SK-N-SH (cell line): Measurements from ENCODE around the gene PDLIM4. TPM values are rescaled to one million over a fixed set of nuclear protein-coding genes. Genes with fewer than 3 reads are reported as not detected.
A peak's percentile ranks its signal among the peaks of the same experiment; 100 is the strongest.

ENCODE experiments used
- FOSL2 ChIP-seq: IDR thresholded peaks from 2 replicates; pipeline ENCODE4 v1.4.0; 2012; ENCODE audit warnings: low read depth, mild to moderate bottlenecking, moderate library complexity, borderline replicate concordance
- GABPA ChIP-seq: IDR thresholded peaks from 2 replicates; pipeline ENCODE4 v1.4.0; 2012; ENCODE audit warnings: low read depth, mild to moderate bottlenecking
- JUND ChIP-seq: IDR thresholded peaks from 2 replicates; pipeline ENCODE4 v1.4.0; 2012
- NRF1 ChIP-seq: IDR thresholded peaks from 2 replicates; pipeline ENCODE4 v1.6.1; 2012; ENCODE audit warnings: low read depth, mild to moderate bottlenecking, low read length
- RAD21 ChIP-seq: IDR thresholded peaks from 2 replicates; pipeline ENCODE4 v1.6.1; 2012; ENCODE audit warnings: mild to moderate bottlenecking, low read length
- RCOR1 ChIP-seq: fragments of 150-350 bp; IDR thresholded peaks from 2 replicates; pipeline ENCODE4 v1.6.1; 2017; ENCODE audit warnings: antibody characterized with exemption, low read length
- RFX5 ChIP-seq: IDR thresholded peaks from 2 replicates; pipeline ENCODE4 v1.6.1; 2012; ENCODE audit warnings: mild to moderate bottlenecking, improper control_type of control experiment, low read length
- RXRA ChIP-seq: IDR thresholded peaks from 2 replicates; pipeline ENCODE4 v1.4.0; 2012; ENCODE audit warnings: low read depth, mild to moderate bottlenecking, borderline replicate concordance
- SMC3 ChIP-seq: IDR thresholded peaks from 2 replicates; pipeline ENCODE4 v1.6.1; 2012; ENCODE audit warnings: low read depth, low read length, improper control_type of control experiment
- TEAD4 ChIP-seq: IDR thresholded peaks from 2 replicates; pipeline ENCODE4 v1.4.0; 2012; ENCODE audit warnings: mild to moderate bottlenecking, borderline replicate concordance; ENCODE audit not compliant: insufficient read depth
- YY1 ChIP-seq: IDR thresholded peaks from 2 replicates; pipeline ENCODE4 v1.4.0; 2012; ENCODE audit warnings: low read depth, mild to moderate bottlenecking
- polyA plus RNA-seq, 3 experiments: library from polyadenylated mRNA; depleted of rRNA; stranded (reverse); fragments of >200 nt; gene quantifications; 2 replicates each; pipeline ENCODE4 v1.2.3, GENCODE V29; 2012
- TF ChIP-seq, protein P1 (sequence below): IDR thresholded peaks from 2 replicates; pipeline ENCODE4 v1.6.1; 2012; ENCODE audit warnings: mild to moderate bottlenecking, low read depth, low read length, moderate library complexity
- TF ChIP-seq, protein P2 (sequence below): fragments of 150-350 bp; IDR thresholded peaks from 2 replicates; pipeline ENCODE4 v1.6.1; 2017; ENCODE audit warnings: antibody characterized with exemption, low read length, low read depth, borderline replicate concordance
- TF ChIP-seq, protein P3 (sequence below): IDR thresholded peaks from 2 replicates; pipeline ENCODE4; 2012
- TF ChIP-seq, protein P4 (sequence below): IDR thresholded peaks from 2 replicates; pipeline ENCODE4 v1.4.0; 2012; ENCODE audit warnings: low read depth, borderline replicate concordance
- TF ChIP-seq, protein P5 (sequence below): IDR thresholded peaks from 2 replicates; pipeline ENCODE4 v1.4.0; 2012; ENCODE audit warnings: low read depth
- TF ChIP-seq, protein P6 (sequence below): IDR thresholded peaks from 2 replicates; pipeline ENCODE4 v1.4.0; 2012; ENCODE audit warnings: low read depth, borderline replicate concordance

Gene PDLIM4
- polyA plus RNA-seq, 1 of the 3 experiments (the other 2 are of a cell fraction), result 57.1 TPM

DNA sequence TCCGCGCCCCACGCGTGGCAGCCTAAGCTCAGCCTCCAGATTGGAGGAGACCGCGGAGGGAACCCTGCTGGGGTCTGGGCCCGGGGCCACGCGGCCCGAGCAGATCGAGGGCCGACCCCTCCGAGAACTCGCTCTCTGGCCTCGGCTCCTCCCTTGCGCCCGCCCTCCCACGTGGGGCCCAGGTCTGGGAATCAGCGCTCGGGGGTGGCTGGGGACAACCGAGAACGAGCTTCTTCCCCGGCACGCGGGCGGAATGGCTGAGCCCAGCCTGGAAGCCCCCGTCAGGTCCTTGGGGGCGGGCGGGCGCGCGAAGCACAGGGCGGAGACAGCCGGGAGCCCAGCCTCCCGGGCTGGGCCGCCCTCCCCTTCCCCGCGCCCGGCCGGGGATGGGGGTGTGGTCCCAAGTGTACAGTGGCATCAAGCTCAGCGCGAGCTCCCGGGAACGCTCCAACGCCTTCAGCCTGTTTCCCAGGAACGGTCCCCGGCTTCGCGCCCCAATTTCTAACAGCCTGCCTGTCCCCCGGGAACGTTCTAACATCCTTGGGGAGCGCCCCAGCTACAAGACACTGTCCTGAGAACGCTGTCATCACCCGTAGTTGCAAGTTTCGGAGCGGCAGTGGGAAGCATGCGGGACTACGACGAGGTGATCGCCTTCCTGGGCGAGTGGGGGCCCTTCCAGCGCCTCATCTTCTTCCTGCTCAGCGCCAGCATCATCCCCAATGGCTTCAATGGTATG, 36.7 kb downstream of the PDLIM4 start, which contains the start of gene SLC22A4 (continued):
- TF ChIP-seq, protein P1, sequence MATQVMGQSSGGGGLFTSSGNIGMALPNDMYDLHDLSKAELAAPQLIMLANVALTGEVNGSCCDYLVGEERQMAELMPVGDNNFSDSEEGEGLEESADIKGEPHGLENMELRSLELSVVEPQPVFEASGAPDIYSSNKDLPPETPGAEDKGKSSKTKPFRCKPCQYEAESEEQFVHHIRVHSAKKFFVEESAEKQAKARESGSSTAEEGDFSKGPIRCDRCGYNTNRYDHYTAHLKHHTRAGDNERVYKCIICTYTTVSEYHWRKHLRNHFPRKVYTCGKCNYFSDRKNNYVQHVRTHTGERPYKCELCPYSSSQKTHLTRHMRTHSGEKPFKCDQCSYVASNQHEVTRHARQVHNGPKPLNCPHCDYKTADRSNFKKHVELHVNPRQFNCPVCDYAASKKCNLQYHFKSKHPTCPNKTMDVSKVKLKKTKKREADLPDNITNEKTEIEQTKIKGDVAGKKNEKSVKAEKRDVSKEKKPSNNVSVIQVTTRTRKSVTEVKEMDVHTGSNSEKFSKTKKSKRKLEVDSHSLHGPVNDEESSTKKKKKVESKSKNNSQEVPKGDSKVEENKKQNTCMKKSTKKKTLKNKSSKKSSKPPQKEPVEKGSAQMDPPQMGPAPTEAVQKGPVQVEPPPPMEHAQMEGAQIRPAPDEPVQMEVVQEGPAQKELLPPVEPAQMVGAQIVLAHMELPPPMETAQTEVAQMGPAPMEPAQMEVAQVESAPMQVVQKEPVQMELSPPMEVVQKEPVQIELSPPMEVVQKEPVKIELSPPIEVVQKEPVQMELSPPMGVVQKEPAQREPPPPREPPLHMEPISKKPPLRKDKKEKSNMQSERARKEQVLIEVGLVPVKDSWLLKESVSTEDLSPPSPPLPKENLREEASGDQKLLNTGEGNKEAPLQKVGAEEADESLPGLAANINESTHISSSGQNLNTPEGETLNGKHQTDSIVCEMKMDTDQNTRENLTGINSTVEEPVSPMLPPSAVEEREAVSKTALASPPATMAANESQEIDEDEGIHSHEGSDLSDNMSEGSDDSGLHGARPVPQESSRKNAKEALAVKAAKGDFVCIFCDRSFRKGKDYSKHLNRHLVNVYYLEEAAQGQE, result peak; percentile 22
- TF ChIP-seq NRF1 (no peak), FOSL2 (no peak), RCOR1 (no peak), SMC3 (no peak), RFX5 (no peak), GABPA (no peak), TEAD4 (no peak), RAD21 (0 out of 2 replicates have a peak, but pooled peaks have one; percentile 1), JUND (no peak), YY1 (no peak), RXRA (no peak)
- TF ChIP-seq, protein P2, sequence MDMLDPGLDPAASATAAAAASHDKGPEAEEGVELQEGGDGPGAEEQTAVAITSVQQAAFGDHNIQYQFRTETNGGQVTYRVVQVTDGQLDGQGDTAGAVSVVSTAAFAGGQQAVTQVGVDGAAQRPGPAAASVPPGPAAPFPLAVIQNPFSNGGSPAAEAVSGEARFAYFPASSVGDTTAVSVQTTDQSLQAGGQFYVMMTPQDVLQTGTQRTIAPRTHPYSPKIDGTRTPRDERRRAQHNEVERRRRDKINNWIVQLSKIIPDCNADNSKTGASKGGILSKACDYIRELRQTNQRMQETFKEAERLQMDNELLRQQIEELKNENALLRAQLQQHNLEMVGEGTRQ, result peak; percentile 55; the same call in 1 of the 2 replicates
- TF ChIP-seq, protein P3, sequence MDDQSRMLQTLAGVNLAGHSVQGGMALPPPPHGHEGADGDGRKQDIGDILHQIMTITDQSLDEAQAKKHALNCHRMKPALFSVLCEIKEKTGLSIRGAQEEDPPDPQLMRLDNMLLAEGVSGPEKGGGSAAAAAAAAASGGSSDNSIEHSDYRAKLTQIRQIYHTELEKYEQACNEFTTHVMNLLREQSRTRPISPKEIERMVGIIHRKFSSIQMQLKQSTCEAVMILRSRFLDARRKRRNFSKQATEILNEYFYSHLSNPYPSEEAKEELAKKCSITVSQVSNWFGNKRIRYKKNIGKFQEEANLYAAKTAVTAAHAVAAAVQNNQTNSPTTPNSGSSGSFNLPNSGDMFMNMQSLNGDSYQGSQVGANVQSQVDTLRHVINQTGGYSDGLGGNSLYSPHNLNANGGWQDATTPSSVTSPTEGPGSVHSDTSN, result no peak
- TF ChIP-seq, protein P4, sequence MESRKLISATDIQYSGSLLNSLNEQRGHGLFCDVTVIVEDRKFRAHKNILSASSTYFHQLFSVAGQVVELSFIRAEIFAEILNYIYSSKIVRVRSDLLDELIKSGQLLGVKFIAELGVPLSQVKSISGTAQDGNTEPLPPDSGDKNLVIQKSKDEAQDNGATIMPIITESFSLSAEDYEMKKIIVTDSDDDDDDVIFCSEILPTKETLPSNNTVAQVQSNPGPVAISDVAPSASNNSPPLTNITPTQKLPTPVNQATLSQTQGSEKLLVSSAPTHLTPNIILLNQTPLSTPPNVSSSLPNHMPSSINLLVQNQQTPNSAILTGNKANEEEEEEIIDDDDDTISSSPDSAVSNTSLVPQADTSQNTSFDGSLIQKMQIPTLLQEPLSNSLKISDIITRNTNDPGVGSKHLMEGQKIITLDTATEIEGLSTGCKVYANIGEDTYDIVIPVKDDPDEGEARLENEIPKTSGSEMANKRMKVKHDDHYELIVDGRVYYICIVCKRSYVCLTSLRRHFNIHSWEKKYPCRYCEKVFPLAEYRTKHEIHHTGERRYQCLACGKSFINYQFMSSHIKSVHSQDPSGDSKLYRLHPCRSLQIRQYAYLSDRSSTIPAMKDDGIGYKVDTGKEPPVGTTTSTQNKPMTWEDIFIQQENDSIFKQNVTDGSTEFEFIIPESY, result no peak
- TF ChIP-seq, protein P5, sequence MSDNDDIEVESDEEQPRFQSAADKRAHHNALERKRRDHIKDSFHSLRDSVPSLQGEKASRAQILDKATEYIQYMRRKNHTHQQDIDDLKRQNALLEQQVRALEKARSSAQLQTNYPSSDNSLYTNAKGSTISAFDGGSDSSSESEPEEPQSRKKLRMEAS, result peak; percentile 84
- TF ChIP-seq, protein P6, sequence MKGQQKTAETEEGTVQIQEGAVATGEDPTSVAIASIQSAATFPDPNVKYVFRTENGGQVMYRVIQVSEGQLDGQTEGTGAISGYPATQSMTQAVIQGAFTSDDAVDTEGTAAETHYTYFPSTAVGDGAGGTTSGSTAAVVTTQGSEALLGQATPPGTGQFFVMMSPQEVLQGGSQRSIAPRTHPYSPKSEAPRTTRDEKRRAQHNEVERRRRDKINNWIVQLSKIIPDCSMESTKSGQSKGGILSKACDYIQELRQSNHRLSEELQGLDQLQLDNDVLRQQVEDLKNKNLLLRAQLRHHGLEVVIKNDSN, result peak; percentile 84
